Neural cell (in vitro differentiated cells): ENCODE measurements around the gene PDE7B. TPM values are rescaled to one million over a fixed set of nuclear protein-coding genes. Genes with fewer than 3 reads are reported as not detected.

Experiments
- H2AFZ ChIP-seq: fragments of 200-600, 300-800 bp; sonication (generic), shearing (Covaris generic); 2 replicates; pipeline ENCODE4 v1.6.0; 2014; ENCODE audit warnings: low read depth, mild to moderate bottlenecking, antibody characterized with exemption, low read length, moderate library complexity
- H3F3A ChIP-seq: fragments of 200-600 bp; shearing (Covaris generic); 2 replicates; pipeline ENCODE4 v1.6.1; 2016; ENCODE audit warnings: mild to moderate bottlenecking, moderate library complexity, mixed read lengths, antibody characterized with exemption, low read length; ENCODE audit not compliant: insufficient read depth, poor library complexity, severe bottlenecking
- H3K27ac ChIP-seq: fragments of 200-600, 300-800 bp; sonication (generic), shearing (Covaris generic); 2 replicates; pipeline ENCODE4 v1.5.1; 2014; ENCODE audit warnings: mild to moderate bottlenecking, low read length, moderate library complexity
- H3K27me3 ChIP-seq: fragments of 300-800, 200-600 bp; sonication (generic), shearing (Covaris generic); 2 replicates; pipeline ENCODE4 v1.6.0; 2014; ENCODE audit warnings: mild to moderate bottlenecking, low read depth, low read length, moderate library complexity; ENCODE audit not compliant: insufficient read depth
- H3K36me3 ChIP-seq: fragments of 300-800, 200-600 bp; sonication (generic), shearing (Covaris generic); 2 replicates; pipeline ENCODE4 v1.5.1; 2014; ENCODE audit warnings: mild to moderate bottlenecking, antibody characterized with exemption, low read length, moderate library complexity; ENCODE audit not compliant: insufficient read depth
- H3K4me2 ChIP-seq: fragments of 300-800, 200-600 bp; sonication (generic), shearing (Covaris generic); 2 replicates; pipeline ENCODE4 v1.6.0; 2014; ENCODE audit warnings: mild to moderate bottlenecking, low read length
- H3K4me3 ChIP-seq: fragments of 300-800, 200-600 bp; sonication (generic), shearing (Covaris generic); 2 replicates; pipeline ENCODE4 v1.5.1; 2014; ENCODE audit warnings: mild to moderate bottlenecking, low read length, moderate library complexity
- H3K79me2 ChIP-seq: fragments of 200-600 bp; shearing (Covaris generic); replicated peaks from 2 replicates; pipeline ENCODE4 v1.6.0; 2014; ENCODE audit warnings: mild to moderate bottlenecking, low read length, moderate library complexity; ENCODE audit not compliant: insufficient read depth
- H3K9ac ChIP-seq: fragments of 300-800, 200-600 bp; sonication (generic), shearing (Covaris generic); 2 replicates; pipeline ENCODE4 v1.6.1; 2016; ENCODE audit warnings: mild to moderate bottlenecking, low read length, mixed read lengths
- H3K9me2 ChIP-seq: fragments of 200-600 bp; shearing (Covaris generic); 2 replicates; pipeline ENCODE4 v1.6.1; 2016; ENCODE audit warnings: mild to moderate bottlenecking, low read length, mixed read lengths; ENCODE audit not compliant: insufficient read depth
- H3K9me3 ChIP-seq: fragments of 200-600, 300-800 bp; sonication (generic), shearing (Covaris generic); 2 replicates; pipeline ENCODE4 v1.6.1; 2016; ENCODE audit warnings: mild to moderate bottlenecking, mixed run types, low read length, moderate library complexity, mixed read lengths
- H4K20me1 ChIP-seq: fragments of 200-600 bp; shearing (Covaris generic); 2 replicates; pipeline ENCODE4 v1.6.1; 2016; ENCODE audit warnings: mild to moderate bottlenecking, mixed run types; ENCODE audit not compliant: insufficient read depth
- EP300 ChIP-seq: fragments of 450-650 bp; conservative IDR thresholded peaks from 2 replicates; pipeline ENCODE4 v1.6.1; 2014; ENCODE audit warnings: antibody characterized with exemption, mild to moderate bottlenecking, moderate library complexity; ENCODE audit not compliant: poor library complexity, severe bottlenecking
- EZH2 ChIP-seq: fragments of 200-600, 300-800 bp; shearing (Covaris generic), sonication (generic); IDR thresholded peaks from 2 replicates; pipeline ENCODE4 v1.6.1; 2014; ENCODE audit warnings: antibody characterized with exemption, low read length, borderline replicate concordance, mild to moderate bottlenecking; ENCODE audit not compliant: insufficient read depth, poor library complexity, severe bottlenecking
- MXI1 ChIP-seq: fragments of 450-650 bp; conservative IDR thresholded peaks from 2 replicates; pipeline ENCODE4 v1.6.1; 2014; ENCODE audit warnings: antibody characterized with exemption, mild to moderate bottlenecking; ENCODE audit not compliant: poor library complexity, severe bottlenecking
- POLR2AphosphoS5 ChIP-seq: IDR thresholded peaks from 2 replicates; pipeline ENCODE4 v1.6.1; 2012
- RAD21 ChIP-seq: fragments of 450-650 bp; conservative IDR thresholded peaks from 2 replicates; pipeline ENCODE4 v1.6.1; 2014; ENCODE audit warnings: antibody characterized with exemption, mild to moderate bottlenecking, moderate library complexity
- SMC3 ChIP-seq: fragments of 450-650 bp; conservative IDR thresholded peaks from 2 replicates; pipeline ENCODE4 v1.6.1; 2014; ENCODE audit warnings: antibody characterized with exemption, mild to moderate bottlenecking, moderate library complexity; ENCODE audit not compliant: poor library complexity
- TAF1 ChIP-seq: IDR thresholded peaks from 2 replicates; pipeline ENCODE4 v1.6.1; 2012; ENCODE audit warnings: low read depth
- polyA plus RNA-seq: library from polyadenylated mRNA; depleted of rRNA; stranded (reverse); fragments of >200 nt; gene quantifications from 2 replicates; pipeline ENCODE4 v1.2.3, GENCODE V29; 2014
- TF ChIP-seq, protein P1 (sequence below): fragments of 450-650 bp; IDR thresholded peaks from 2 replicates; pipeline ENCODE4 v1.5.1; 2014; ENCODE audit warnings: antibody characterized with exemption, mild to moderate bottlenecking, moderate library complexity; ENCODE audit not compliant: poor library complexity, severe bottlenecking
- TF ChIP-seq, protein P2 (sequence below): IDR thresholded peaks from 2 replicates; pipeline ENCODE4 v1.6.1; 2012; ENCODE audit warnings: borderline replicate concordance

Gene PDE7B
- polyA plus RNA-seq, 1 donor from 2014 or later: 5.9 TPM

DNA sequence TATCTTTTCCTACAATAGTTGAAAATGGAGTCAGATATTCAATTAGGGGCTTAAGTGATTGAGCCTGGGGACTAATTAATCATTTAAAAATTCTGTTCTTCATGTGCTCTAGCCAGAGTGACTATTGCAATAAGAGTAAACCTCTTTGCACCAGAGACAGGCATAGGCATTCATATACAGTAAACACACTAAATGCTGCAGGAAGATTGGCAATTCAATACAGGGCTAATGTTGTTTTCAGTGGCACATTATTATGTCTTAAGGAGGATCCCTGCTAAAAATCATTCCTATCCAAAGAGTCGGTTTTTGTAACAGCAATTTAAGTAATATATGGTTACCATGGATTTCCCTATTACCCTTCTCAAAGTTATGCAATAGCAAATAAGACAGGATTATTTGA is 1.2 kb downstream of the PDE7B start:
- no peaks in the 10 kb centered on the region for H3K36me3 ChIP-seq
- H2AFZ ChIP-seq: no peak overlapping the region
- H3K4me3 ChIP-seq: peak overlapping the region; percentile 8
- no peaks in the 10 kb centered on the region for H3F3A ChIP-seq
- H3K9me3 ChIP-seq: no peaks in the 10 kb centered on the region
- H3K4me2 ChIP-seq: no peak overlapping the region
- H3K9ac ChIP-seq: no peak overlapping the region
- no peaks in the 10 kb centered on the region for H3K9me2 ChIP-seq
- TF ChIP-seq, protein P1, sequence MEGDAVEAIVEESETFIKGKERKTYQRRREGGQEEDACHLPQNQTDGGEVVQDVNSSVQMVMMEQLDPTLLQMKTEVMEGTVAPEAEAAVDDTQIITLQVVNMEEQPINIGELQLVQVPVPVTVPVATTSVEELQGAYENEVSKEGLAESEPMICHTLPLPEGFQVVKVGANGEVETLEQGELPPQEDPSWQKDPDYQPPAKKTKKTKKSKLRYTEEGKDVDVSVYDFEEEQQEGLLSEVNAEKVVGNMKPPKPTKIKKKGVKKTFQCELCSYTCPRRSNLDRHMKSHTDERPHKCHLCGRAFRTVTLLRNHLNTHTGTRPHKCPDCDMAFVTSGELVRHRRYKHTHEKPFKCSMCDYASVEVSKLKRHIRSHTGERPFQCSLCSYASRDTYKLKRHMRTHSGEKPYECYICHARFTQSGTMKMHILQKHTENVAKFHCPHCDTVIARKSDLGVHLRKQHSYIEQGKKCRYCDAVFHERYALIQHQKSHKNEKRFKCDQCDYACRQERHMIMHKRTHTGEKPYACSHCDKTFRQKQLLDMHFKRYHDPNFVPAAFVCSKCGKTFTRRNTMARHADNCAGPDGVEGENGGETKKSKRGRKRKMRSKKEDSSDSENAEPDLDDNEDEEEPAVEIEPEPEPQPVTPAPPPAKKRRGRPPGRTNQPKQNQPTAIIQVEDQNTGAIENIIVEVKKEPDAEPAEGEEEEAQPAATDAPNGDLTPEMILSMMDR: no peak
- TF ChIP-seq, protein P2, sequence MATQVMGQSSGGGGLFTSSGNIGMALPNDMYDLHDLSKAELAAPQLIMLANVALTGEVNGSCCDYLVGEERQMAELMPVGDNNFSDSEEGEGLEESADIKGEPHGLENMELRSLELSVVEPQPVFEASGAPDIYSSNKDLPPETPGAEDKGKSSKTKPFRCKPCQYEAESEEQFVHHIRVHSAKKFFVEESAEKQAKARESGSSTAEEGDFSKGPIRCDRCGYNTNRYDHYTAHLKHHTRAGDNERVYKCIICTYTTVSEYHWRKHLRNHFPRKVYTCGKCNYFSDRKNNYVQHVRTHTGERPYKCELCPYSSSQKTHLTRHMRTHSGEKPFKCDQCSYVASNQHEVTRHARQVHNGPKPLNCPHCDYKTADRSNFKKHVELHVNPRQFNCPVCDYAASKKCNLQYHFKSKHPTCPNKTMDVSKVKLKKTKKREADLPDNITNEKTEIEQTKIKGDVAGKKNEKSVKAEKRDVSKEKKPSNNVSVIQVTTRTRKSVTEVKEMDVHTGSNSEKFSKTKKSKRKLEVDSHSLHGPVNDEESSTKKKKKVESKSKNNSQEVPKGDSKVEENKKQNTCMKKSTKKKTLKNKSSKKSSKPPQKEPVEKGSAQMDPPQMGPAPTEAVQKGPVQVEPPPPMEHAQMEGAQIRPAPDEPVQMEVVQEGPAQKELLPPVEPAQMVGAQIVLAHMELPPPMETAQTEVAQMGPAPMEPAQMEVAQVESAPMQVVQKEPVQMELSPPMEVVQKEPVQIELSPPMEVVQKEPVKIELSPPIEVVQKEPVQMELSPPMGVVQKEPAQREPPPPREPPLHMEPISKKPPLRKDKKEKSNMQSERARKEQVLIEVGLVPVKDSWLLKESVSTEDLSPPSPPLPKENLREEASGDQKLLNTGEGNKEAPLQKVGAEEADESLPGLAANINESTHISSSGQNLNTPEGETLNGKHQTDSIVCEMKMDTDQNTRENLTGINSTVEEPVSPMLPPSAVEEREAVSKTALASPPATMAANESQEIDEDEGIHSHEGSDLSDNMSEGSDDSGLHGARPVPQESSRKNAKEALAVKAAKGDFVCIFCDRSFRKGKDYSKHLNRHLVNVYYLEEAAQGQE: no peak
- TF ChIP-seq EZH2: no peak
- no peak for TF ChIP-seq TAF1
- no peak for TF ChIP-seq RAD21
- no peak for TF ChIP-seq MXI1
- TF ChIP-seq EP300: no peak
- no peak for TF ChIP-seq SMC3
- no peak for TF ChIP-seq POLR2AphosphoS5
- no peaks in the 10 kb centered on the region for H3K79me2 ChIP-seq
- H3K27ac ChIP-seq: no peak overlapping the region
- H4K20me1 ChIP-seq: no peaks in the 10 kb centered on the region
- H3K27me3 ChIP-seq: no peaks in the 10 kb centered on the region

DNA sequence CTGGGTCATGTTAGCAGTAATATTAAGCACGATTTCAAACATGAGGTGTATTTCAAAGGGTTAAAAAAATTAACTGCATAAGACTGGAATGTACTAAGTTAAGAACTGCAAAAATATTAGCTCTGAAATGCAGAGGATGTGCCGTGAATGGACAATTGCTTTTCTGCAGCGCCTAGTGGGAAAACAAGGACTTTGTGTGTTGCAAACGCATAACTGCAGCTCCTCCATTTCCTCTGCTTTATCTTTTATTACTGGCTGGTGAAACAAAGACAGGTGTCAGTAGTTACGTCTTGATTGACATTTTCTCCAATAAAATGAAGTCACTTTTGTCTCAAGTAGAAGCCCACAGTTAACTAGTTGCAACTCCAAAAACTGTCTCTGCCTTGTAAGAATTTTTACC is 1.7 kb downstream of the PDE7B start:
- no peak overlapping the region for H2AFZ ChIP-seq
- no peaks in the 10 kb centered on the region for H4K20me1 ChIP-seq
- no peaks in the 10 kb centered on the region for H3K9me3 ChIP-seq
- H3K4me2 ChIP-seq: no peak overlapping the region
- peak overlapping the region; percentile 8 for H3K4me3 ChIP-seq
- H3F3A ChIP-seq: no peaks in the 10 kb centered on the region
- no peaks in the 10 kb centered on the region for H3K9me2 ChIP-seq
- no peak overlapping the region for H3K9ac ChIP-seq
- no peaks in the 10 kb centered on the region for H3K27me3 ChIP-seq
- H3K27ac ChIP-seq: no peak overlapping the region
- no peaks in the 10 kb centered on the region for H3K79me2 ChIP-seq
- no peaks in the 10 kb centered on the region for H3K36me3 ChIP-seq
- TF ChIP-seq EP300 (peak; percentile 33), POLR2AphosphoS5 (no peak), RAD21 (no peak), EZH2 (no peak)

DNA sequence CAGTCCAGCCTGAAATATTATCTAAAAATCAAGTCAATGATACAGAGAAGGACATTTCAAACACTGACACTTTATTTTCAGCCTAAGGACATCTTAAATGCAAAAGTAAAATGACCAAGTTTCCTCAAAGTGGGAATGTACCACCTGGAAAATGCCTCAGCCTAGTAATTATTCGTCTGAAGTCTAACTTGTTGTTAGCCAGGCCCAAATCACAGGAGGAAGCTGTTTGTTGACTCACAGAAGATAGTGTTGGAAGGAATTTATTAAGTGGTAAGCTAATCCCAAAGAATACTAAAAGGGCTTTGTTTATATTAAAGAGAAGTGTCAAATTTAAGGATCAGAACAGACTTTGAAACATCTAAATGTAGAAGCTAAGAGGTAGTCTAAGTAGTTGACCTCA is 2.5 kb downstream of the PDE7B start:
- Histone ChIP-seq H3K79me2 (no peaks in the 10 kb centered on the region), H3K4me2 (no peak overlapping the region)

More for the DNA sequence above, 2.5 kb downstream of the PDE7B start:
- Histone ChIP-seq H3F3A (no peaks in the 10 kb centered on the region), H4K20me1 (no peaks in the 10 kb centered on the region), H3K27ac (no peak overlapping the region), H3K9me2 (no peaks in the 10 kb centered on the region), H3K9ac (no peak overlapping the region), H3K4me3 (no peak overlapping the region), H3K9me3 (no peaks in the 10 kb centered on the region), H3K27me3 (no peaks in the 10 kb centered on the region), H3K36me3 (no peaks in the 10 kb centered on the region), H2AFZ (no peak overlapping the region)
- TF ChIP-seq TAF1 (no peak), EP300 (no peak), MXI1 (no peak), RAD21 (no peak), POLR2AphosphoS5 (no peak), EZH2 (no peak), SMC3 (no peak)
- TF ChIP-seq, protein P2: no peak
